HG03439 (cell line): ENCODE measurements around the gene TGFA.
"Not testable (repeated sequence)": the region's sequence is repeated elsewhere in the genome, so short reads cannot be mapped to it uniquely, and the experiment has no call there.

Source experiments
- ATAC-seq: cut with Tn5 transposase; IDR thresholded peaks from one replicate; pipeline ENCODE4 v1.9.1; 2021; ENCODE audit warnings: mild to moderate bottlenecking, moderate library complexity; ENCODE audit not compliant: unreplicated experiment

The TGFA gene

DNA sequence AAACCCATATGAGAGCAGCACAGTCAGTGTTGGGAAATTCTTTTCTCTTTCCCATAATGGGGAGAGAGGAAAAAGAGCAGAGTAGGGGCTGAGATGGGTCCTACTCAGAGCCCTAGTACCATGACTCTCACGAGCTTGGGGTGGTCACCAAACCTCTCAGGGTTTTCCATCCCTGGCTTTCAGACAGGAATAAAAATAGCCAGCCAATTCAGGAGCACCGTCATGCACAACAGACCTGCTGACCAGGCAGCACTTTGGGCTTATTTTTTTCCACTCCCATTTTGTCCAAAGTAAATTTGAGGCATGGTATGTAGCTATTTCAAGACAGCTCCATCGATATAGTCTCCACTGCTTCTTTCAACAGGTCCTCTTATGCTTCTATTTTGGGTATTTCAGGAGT is 86.4 kb downstream of the TGFA start:
- no peak for ATAC-seq

DNA sequence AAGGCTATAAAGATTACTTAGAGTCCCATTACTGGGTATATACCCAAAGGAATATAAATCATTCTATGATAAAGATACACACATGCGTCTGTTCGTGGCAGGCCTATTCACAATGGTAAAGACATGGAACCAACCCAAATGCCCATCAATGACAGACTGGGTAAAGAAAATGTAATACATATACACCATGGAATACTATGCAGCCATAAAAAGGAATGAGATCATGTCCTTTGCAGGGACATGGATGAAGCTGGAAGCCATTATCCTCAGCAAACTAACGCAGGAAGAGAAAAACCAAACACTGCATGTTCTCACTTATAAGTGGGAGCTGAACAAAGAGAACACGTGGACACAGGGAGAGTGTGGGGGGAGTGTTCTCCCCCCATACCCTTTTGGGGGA is 87.0 kb downstream of the TGFA start:
- ATAC-seq, result not testable (repeated sequence)

- ATAC-seq, result no peak
Measured at GRCh38 chr2:70463997-70464396, 89.6 kb downstream of the TGFA start.

GRCh38 chr2:70463581-70463980 is 90.0 kb downstream of the TGFA start:
- no peak for ATAC-seq

DNA sequence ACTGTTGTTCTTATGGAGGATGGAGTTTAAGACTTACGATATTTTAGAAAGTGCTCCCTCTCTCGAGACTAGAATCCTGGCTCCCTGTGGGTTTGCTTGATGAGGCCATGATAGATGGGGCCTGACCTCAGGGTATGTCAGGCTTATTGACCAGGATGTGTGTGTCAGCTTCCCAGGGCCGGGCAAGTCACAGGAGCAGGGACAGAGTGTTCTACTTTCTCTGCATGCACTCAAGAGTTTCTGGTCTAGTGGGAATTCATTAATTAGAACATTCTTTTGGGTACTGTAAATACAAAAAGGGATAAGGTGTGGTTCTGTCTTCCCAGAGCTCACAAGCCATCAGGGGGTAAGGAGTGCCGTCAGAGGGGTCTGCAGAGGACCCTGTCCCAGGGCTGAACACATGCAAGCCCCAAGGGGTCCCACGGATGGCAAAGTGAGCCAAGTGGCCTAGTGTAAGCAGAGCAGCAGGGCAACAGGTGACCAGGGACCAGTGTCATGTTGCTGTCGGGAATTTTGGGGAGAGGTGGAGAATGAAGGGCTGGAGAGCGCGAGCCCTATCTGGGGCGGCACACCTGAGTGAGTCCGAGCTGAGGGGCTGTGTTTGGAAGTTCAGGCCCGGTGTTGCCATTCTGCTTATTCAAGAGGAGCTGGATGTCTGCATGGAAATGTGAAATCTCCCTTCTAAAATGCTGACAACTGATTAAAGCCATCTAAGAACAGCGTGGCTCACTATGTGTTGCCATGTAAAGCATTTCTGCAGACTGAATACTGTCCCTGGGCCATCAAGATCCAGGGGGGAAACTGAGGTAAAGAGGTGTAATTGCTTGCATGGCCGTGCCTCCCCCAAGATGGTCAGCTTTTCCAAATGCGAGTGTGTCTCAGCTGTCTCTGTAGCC is 91.4 kb downstream of the TGFA start:
- ATAC-seq, result no peak

- ATAC-seq, result no peak
Measured at GRCh38 chr2:70461414-70461813, 92.2 kb downstream of the TGFA start.

GRCh38 chr2:70460333-70460732 is 93.3 kb downstream of the TGFA start:
- ATAC-seq, result no peak

- ATAC-seq, result no peak
Measured at GRCh38 chr2:70458661-70459060, 95.0 kb downstream of the TGFA start.

DNA sequence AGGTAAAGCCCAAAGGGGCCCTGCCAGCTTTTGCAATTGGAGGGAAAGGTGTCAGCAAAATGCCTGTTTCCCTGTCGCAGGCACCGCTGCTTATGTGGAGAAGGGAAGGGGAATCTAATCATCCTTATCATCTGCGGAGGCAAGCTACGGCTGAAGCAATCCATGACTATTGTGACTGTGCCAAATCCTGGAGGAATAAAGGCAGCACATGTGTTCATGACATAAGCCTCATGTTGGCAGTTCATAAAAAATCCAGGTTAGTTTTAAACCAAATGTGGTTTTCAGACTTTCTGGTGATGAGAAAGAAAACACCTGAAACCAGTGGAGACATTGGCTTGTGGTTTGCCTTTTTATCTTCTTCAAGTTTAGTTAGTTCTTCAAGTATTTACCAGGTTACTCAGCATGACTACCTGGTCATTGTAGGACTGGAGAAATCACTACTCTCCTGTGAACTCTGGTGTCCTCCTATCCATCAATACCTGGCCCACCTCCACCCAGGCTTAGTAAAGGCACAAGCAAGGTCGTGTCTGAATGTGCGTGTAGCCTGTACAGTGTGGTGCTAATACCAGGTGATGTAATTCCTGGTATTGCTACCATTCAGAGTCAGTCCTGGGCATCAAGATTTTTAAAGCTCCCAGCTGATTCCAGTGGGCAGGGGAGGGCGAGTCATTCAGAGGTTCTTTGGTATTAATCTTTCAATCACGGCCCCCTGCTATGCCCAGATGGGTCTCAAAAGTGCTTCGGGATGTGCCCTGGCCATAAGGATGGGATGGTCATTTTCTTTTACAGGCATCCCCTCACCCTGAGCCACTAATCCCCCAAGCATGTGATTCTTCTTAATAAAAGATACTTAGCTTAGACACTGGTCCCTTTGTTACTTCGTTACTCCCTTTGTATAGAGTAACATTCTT is 96.8 kb downstream of the TGFA start:
- no peak for ATAC-seq

DNA sequence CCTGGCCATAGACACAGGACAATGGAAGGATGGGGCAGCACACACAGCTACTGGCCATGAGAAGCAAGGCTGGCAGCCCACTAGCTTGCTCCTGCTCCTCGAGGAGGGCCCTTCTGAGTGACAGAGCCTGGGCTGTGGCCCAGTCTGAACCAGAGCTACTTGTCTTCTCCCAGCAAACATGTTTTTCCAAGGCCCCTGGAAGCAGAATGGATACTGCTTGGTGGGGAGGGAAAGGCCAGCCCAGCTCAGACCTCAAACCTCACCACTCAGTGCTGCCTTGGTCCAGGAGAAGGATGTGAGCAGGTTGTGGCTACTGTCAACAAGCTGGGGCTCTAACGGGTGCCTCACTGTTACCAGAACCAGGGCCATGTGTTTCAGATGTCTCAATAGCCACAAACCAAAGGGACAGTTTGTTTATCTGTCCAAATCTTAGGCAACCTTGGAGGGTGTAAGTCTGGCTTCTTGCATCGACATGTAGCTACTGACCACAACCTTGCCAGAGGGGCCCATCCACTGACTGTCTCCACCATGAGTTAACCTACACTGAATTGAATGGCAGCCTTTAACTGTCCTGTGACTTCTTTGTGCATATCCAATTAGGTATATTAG is 98.6 kb downstream of the TGFA start:
- ATAC-seq, result no peak

GRCh38 chr2:70450641-70451250 is 102.9 kb downstream of the TGFA start:
- no peak for ATAC-seq

- no peak for ATAC-seq
Measured at GRCh38 chr2:70448041-70448440, 105.6 kb downstream of the TGFA start.

DNA sequence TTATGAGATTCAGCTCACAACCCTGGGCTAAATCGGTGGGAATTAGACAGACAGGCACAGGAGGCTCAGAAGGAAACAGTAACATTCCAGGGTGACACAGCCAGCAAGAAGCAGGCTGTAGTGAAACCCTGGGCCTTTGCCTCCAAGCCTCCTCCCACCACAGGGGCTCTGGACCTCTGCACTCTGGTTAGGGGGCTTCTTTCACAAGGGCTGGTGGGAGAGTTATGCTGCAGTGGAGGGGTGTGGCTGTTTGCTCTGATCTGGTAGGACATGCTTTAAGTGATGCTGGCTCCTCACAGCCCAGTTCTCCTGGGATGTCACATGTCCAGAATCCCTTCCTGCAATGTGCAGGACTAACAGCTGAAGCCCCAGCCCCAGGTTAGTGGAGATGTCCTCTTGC is 109.9 kb downstream of the TGFA start:
- no peak for ATAC-seq

DNA sequence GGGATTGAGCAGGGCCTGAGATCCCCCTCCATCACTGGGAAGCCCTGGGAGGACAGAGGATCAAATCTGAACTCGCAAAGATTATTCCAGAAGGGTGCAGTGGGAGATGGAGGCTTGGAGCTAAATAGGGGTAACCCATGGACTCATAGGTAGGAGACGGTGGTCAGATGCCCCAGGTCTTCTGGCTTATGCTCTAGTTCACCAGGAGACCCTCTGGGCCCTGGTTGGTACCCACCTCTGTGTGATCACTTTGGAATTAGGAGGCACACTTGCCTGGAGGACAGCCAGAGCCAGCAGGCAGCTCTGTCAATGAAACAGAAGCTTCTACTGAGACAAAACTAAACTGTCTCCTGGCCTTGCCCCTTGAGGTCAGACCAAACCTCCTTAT is 110.6 kb downstream of the TGFA start:
- no peak for ATAC-seq

- ATAC-seq, result no peak
Measured at GRCh38 chr2:70442301-70443077, 111.1 kb downstream of the TGFA start.

DNA sequence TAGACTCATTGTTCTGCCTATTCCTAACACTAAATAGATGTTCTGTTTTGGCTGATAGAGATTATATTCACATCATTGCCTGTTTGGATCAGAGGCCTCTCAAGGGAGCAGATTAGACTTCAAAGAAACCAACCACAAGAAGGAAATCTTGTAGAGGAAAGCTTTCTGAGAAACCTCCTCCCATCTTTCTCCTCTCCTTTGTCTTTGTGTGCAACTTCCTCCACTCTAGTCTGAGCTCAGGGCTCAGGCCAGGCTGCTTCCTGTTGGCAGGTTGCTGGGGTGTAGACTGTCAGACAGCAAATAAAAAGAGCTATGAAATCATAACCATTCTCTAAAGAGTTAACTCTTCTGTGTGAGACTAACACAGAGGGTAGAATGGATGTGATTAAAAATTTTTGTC is 113.0 kb downstream of the TGFA start:
- ATAC-seq, result no peak

DNA sequence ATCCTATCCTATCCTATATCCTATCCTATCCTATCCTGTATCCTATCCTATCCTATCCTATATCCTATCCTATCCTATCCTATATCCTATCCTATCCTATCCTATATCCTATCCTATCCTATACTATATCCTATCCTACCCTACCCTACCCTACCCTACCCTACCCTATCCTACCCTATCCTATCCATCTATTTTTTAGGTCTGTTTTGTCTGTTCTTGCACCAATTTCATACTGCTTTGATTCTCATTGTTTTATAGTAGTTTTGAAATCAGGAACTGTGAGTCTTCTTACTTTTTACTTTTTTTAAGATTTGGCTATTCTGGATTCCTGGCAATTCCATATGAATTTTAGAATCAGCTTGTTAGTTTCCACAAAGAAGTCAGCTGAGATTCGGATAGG is 118.5 kb downstream of the TGFA start:
- no peak for ATAC-seq

- no peak for ATAC-seq
Measured at GRCh38 chr2:70433315-70433714, 120.3 kb downstream of the TGFA start.

DNA sequence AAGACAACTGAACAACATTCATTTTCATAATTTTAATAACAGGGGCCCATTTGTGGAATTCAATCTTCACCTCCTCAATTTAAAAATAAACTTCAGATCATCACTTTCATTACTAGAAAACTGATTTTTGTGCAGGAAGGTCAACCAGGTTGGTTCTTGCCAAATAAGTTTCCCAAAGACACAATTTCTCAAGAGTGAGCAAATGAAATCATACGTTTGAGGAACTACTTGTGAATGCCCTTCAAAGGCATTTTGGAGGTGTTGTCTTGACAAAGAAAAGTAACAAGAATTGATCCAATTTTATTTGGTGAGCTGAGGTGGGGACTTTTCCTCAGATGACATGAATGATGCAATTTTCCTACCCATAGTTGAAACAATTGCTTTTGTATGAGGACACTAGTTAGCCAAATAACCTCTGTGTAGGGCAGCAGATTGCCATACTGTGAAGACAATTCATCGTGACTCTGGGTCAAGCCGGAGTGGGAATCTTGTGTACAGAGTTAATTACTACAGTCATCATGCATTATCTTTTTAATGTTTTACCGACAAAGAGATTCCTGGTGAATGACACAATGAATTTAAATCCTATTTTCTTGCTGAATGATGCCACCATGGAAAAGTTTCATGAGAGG is 121.8 kb downstream of the TGFA start:
- no peak for ATAC-seq

DNA sequence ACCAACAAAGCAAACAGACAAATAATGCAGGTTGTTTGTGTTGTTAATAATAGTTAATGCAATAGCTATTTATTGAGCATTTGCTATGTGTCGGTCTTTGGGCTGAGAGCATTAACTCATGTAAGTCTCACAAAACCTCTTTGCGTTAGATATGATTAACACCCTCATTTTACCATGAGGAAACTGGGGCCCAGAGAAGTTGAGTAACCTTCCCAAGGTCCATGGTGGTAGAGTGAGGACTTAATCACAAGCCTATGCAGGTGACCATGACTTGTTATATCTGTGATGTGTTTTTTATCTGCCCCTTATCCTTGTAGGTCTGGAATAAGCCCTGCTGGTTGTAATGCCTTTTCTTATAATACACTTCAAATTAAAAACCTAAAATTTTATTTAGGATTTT is 127.3 kb downstream of the TGFA start:
- no peak for ATAC-seq
